ENCODE data around the gene CD72.
"Not testable (repeated sequence)": the region's sequence is repeated elsewhere in the genome, so short reads cannot be mapped to it uniquely, and the experiment has no call there.

Gene CD72

GRCh38 chr9:35649431-35650340 lies 31.5 kb upstream of the CD72 start:
- no peak for DNase-seq

- peak; percentile 87 for DNase-seq
Observed at GRCh38 chr9:35646533-35647265, 28.5 kb upstream of the CD72 start.

GRCh38 chr9:35646153-35646532 lies 27.9 kb upstream of the CD72 start:
- no peak for DNase-seq

GRCh38 chr9:35645736-35646135 lies 27.5 kb upstream of the CD72 start:
- DNase-seq: not testable (repeated sequence)

- DNase-seq: no peak
Observed at GRCh38 chr9:35643046-35643445, 24.8 kb upstream of the CD72 start.

- not testable (repeated sequence) for DNase-seq
Observed at GRCh38 chr9:35641478-35641877, 23.3 kb upstream of the CD72 start.

GRCh38 chr9:35640431-35640830 lies 22.2 kb upstream of the CD72 start:
- not testable (repeated sequence) for DNase-seq

- no peak for DNase-seq
Observed at GRCh38 chr9:35639631-35640030, 21.4 kb upstream of the CD72 start.

GRCh38 chr9:35639225-35639624 lies 21.0 kb upstream of the CD72 start:
- not testable (repeated sequence) for DNase-seq

- DNase-seq: not testable (repeated sequence)
Observed at GRCh38 chr9:35638751-35639150, 20.5 kb upstream of the CD72 start.

GRCh38 chr9:35637427-35637955 lies 19.3 kb upstream of the CD72 start:
- not testable (repeated sequence) for DNase-seq

- DNase-seq: not testable (repeated sequence)
Observed at GRCh38 chr9:35636877-35637246, 18.6 kb upstream of the CD72 start.

- no peak for DNase-seq
Observed at GRCh38 chr9:35636135-35636876, 18.1 kb upstream of the CD72 start.

- no peak for DNase-seq
Observed at GRCh38 chr9:35635730-35636129, 17.5 kb upstream of the CD72 start.

- DNase-seq: no peak
Observed at GRCh38 chr9:35629597-35629996, 11.4 kb upstream of the CD72 start.

GRCh38 chr9:35628389-35628991 lies 10.3 kb upstream of the CD72 start:
- DNase-seq: no peak

GRCh38 chr9:35627575-35627974 lies 9.4 kb upstream of the CD72 start:
- DNase-seq: no peak

- no peak for DNase-seq
Observed at GRCh38 chr9:35619800-35620158, 1.6 kb upstream of the CD72 start.

GRCh38 chr9:35618854-35619799 lies 914 bp upstream of the CD72 start:
- DNase-seq: no peak

- no peak for DNase-seq
Observed at GRCh38 chr9:35617548-35617947, 665 bp downstream of the CD72 start.

- DNase-seq: peak; percentile 70
Observed at GRCh38 chr9:35616681-35617459, 1.3 kb downstream of the CD72 start.

All from activated gamma-delta T cell (primary cell).